GM08714 (cell line): ENCODE data around the gene NOL9.

Experiments
- H3K4me3 ChIP-seq: fragments of 200-500 bp; sonication (Bioruptor generic); 2 replicates; pipeline ENCODE4 v1.5.1; 2014; ENCODE audit warnings: mild to moderate bottlenecking, low read length, inconsistent platforms
- ZNF274 ChIP-seq: IDR thresholded peaks from 2 replicates; pipeline ENCODE4 v1.6.1; 2012; ENCODE audit warnings: mild to moderate bottlenecking, low read depth, low read length

The NOL9 gene

GRCh38 chr1:6554031-6554906, at the start of gene NOL9:
Gene NOL9, minus strand, starts transcription at chr1:6554513. Its CDS starts 11 bp downstream, at chr1:6554502.
- TF ChIP-seq ZNF274 = no peak
- peak within 1 kb of the TSS; percentile 94 for H3K4me3 ChIP-seq

GRCh38 chr1:6603238-6603914, 49.1 kb upstream of the NOL9 start:
- TF ChIP-seq ZNF274 = no peak
- H3K4me3 ChIP-seq = peak overlapping the region; percentile 71

GRCh38 chr1:6602669-6603237, 48.4 kb upstream of the NOL9 start, which contains the start of gene KLHL21:
Gene KLHL21, minus strand, starts transcription at chr1:6602869. Its CDS starts 52 bp downstream, at chr1:6602817.
- peak within 1 kb of the TSS; percentile 71 for H3K4me3 ChIP-seq
- TF ChIP-seq ZNF274 = no peak

GRCh38 chr1:6601923-6602668, 47.8 kb upstream of the NOL9 start:
- H3K4me3 ChIP-seq = peak overlapping the region; percentile 71
- TF ChIP-seq ZNF274 = no peak

DNA sequence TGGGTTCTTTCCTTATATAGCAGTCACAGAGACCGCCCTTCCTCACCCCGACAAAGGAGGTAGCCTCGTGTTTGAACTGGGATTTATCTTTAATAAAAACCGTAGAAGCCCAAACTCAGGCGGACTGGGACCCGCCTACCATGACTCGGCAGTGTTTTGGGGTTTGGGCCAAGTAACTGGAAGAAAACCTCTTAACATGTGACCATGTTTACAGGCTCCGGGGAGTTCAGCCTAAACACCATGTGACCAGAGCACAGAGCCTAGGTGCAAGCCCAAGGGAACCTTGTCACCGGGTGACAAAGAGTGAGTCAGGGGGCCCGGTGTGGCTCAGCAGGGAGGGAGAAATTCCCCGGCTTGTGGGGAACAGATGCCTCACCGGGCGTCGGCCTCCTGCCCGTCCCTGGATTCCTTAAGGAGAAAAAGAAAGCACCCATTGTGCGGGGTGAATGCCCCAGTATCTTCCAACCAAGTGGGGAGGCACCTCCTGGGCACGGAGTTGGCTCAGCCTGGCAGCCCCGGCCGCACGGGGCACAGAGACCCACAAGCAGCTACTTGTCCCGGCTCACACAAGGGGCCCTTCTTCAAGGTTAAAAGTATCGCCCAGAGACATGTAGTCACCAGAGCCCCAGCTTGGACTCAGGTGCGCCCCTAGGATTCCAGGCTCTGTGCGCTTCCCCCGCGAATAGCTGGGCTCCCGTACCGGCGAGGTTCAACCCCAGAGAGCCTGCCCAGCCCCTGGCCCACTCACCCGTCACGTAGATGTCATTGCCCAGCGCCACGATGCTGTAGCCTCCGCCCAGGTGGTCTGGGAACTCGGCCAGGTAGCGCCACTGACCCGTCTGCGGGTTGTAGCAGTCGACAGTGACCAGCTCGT, 47.0 kb upstream of the NOL9 start:
- peak overlapping the region; percentile 71 for H3K4me3 ChIP-seq
- TF ChIP-seq ZNF274 = no peak

GRCh38 chr1:6600410-6601048, 46.2 kb upstream of the NOL9 start:
- H3K4me3 ChIP-seq = peak overlapping the region; percentile 71
- TF ChIP-seq ZNF274 = no peak

- H3K4me3 ChIP-seq = peak overlapping the region; percentile 71; the same call in 1 of the 2 replicates
These were observed 45.7 kb upstream of the NOL9 start for GRCh38 chr1:6599991-6600390.

DNA sequence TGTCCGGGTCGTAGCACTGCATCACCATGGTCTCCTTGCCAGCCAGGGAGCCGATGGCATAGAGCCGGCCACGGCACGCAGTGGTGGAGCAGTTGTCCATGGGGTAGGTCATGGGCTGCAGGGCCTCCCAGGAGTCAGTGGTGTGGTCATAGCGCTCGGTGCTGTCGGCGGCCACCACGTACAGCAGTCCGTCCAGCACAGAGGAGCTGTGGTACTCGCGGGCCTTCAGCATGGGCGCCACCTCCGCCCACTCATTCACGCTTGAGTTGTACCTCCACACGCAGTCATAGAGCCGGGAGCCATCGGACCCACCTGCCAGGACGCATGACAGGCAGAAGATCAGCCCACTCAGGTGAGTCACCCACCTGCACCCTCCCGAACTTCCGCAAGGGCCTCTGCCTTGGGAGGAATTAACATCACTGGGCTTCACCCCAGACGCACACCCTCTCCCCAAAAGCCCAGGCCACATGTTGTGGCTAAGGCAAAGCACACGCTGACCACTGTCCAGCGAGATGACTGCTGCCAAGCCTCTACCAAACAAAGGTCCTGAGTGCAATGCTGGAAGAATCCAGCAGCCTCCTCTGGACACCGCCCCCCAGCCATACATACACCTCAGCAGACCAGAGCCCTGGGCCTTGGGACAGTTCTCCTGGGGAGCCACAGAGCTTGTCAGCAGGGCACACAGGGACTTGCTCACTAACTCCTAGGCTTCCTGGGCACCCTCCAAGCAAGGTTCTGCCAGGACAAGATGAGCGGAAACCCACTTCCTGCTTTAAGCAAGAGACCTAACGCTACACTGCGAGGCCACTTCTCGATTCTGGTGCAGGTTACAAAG, 45.0 kb upstream of the NOL9 start:
- TF ChIP-seq ZNF274 = no peak
- peak overlapping the region; percentile 71; the same call in 1 of the 2 replicates for H3K4me3 ChIP-seq

DNA sequence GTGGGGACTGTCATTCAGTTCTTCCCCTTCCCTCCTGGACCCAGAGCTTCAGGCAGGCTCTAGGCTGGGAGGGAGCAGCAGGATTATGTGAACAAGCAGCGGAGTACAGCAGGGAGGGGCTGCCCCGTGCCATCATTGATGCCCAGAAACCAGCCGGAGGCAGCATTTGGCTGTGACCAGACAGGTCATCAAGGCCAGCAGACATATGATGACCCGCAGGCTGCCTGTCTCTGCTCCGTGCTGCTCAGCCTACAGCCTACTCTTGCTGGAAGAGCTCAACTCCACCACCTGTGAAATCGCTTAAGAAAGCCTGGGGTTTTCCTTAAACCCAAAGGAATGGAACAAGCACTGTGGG, 43.4 kb upstream of the NOL9 start:
- no peak overlapping the region for H3K4me3 ChIP-seq
- TF ChIP-seq ZNF274 = no peak

GRCh38 chr1:6596886-6597776, 42.8 kb upstream of the NOL9 start:
- H3K4me3 ChIP-seq = no peak overlapping the region
- TF ChIP-seq ZNF274 = no peak

DNA sequence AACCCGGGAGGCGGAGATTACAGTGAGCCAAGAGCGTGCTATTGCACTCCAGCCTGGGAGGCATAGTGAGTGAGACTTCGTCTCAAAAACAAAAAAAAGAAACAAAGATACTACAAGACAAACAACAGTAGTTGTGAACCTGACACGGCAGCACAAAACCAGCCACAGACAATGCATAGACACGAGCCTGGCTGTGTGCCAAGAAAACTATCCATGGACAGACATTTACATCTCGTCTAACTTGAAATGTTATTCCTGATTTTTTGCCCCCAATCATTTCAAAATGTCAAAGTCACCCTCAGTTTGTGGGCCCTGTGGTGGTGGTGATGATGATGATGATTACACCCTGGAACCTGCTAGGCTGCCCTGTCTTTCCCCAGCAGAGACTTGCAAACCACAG, 42.0 kb upstream of the NOL9 start:
- no peak for TF ChIP-seq ZNF274
- H3K4me3 ChIP-seq = no peak overlapping the region
